Esophagus mucosa (tissue), 1 donor: Measurements from ENCODE around the gene CCNJL. TPM values are rescaled to one million over a fixed set of nuclear protein-coding genes. Genes with fewer than 3 reads are reported as not detected.

Experiments used
- ATAC-seq: fragments of 200-7000 bp; cut with Tn5 transposase; one replicate; pipeline ENCODE4 v1.9.1; 2020
- total RNA-seq: library from RNA; stranded (reverse); gene quantifications from one replicate; pipeline ENCODE4 v1.2.4, GENCODE V29; 2023
- donor health status: DM: yes; HTN: yes; CAD: no.

Gene CCNJL
- total RNA-seq, 1 donor from 2014 or later = 2.6 TPM

- ATAC-seq = peak; percentile 52
Measured at GRCh38 chr5:160289721-160290120, 22.6 kb downstream of the CCNJL start.

- no peak for ATAC-seq
Measured at GRCh38 chr5:160289356-160289651, 23.1 kb downstream of the CCNJL start.

GRCh38 chr5:160287378-160288051, 24.8 kb downstream of the CCNJL start:
- peak; percentile 36 for ATAC-seq

- no peak for ATAC-seq
Measured at GRCh38 chr5:160286947-160287346, 25.4 kb downstream of the CCNJL start.

GRCh38 chr5:160285316-160285715, 27.0 kb downstream of the CCNJL start:
- ATAC-seq = no peak

- ATAC-seq = no peak
Measured at GRCh38 chr5:160284291-160284873, 28.0 kb downstream of the CCNJL start.

- no peak for ATAC-seq
Measured at GRCh38 chr5:160281275-160281674, 31.1 kb downstream of the CCNJL start.

GRCh38 chr5:160280384-160281095, 31.8 kb downstream of the CCNJL start:
- no peak for ATAC-seq

GRCh38 chr5:160278343-160278742, 34.0 kb downstream of the CCNJL start:
- no peak for ATAC-seq

GRCh38 chr5:160274483-160274931, 37.9 kb downstream of the CCNJL start:
- no peak for ATAC-seq

- no peak for ATAC-seq
Measured at GRCh38 chr5:160272889-160273288, 39.5 kb downstream of the CCNJL start.

GRCh38 chr5:160272264-160272663, 40.1 kb downstream of the CCNJL start:
- no peak for ATAC-seq

GRCh38 chr5:160271836-160272235, 40.5 kb downstream of the CCNJL start:
- no peak for ATAC-seq

- peak; percentile 84 for ATAC-seq
Measured at GRCh38 chr5:160271396-160271795, 41.0 kb downstream of the CCNJL start.

- ATAC-seq = peak; percentile 55
Measured at GRCh38 chr5:160270704-160271103, 41.7 kb downstream of the CCNJL start.

- peak; percentile 68 for ATAC-seq
Measured at GRCh38 chr5:160269017-160269416, 43.3 kb downstream of the CCNJL start.

GRCh38 chr5:160268121-160268520, 44.2 kb downstream of the CCNJL start:
- no peak for ATAC-seq

GRCh38 chr5:160266752-160267345, 45.5 kb downstream of the CCNJL start:
- no peak for ATAC-seq

- no peak for ATAC-seq
Measured at GRCh38 chr5:160266044-160266443, 46.3 kb downstream of the CCNJL start.

GRCh38 chr5:160263326-160263855, 49.0 kb downstream of the CCNJL start:
- ATAC-seq = no peak

- no peak for ATAC-seq
Measured at GRCh38 chr5:160262151-160263074, 50.0 kb downstream of the CCNJL start.
